Measurements from ENCODE around the gene SLC6A5. TPM values are rescaled to one million over a fixed set of nuclear protein-coding genes. Genes with fewer than 3 reads are reported as not detected.

SLC6A5 gene
- total RNA-seq, 2 donors from 2014 or later: not detected

DNA sequence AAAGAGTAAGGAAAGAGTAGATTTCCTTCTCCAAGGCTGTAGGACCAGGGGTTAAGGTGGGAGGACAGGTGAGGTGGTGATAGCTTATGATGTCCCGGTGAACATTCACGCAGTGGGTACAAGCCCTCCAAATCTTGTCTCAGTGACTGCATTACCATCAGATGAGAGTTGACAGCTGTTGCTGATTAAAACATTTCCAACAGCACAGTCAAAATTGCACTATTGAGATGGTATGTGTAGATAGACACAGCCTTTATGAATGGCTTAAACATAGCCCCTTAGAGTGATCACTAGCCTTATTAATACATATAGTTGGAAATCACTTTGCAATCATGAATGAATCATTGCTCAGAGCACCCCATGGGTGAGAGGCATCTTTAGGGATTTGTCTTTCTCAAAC lies 77.2 kb downstream of the SLC6A5 start:
- Histone ChIP-seq H3K4me1 (no peaks in the 10 kb centered on the region), H3K27me3 (no peaks in the 10 kb centered on the region), H3K4me3 (no peak overlapping the region), H3K36me3 (replicated peaks in 1 of 2; ENCODE audit: insufficient read depth in 1 of 2, low read depth in 2 of 2) (no peaks in the 10 kb centered on the region), H3K27ac (no peak overlapping the region), H3K9me3 (no peaks in the 10 kb centered on the region)
- intact Hi-C loops (cut with DNase I): no loop called here
- TF ChIP-seq, protein P1, sequence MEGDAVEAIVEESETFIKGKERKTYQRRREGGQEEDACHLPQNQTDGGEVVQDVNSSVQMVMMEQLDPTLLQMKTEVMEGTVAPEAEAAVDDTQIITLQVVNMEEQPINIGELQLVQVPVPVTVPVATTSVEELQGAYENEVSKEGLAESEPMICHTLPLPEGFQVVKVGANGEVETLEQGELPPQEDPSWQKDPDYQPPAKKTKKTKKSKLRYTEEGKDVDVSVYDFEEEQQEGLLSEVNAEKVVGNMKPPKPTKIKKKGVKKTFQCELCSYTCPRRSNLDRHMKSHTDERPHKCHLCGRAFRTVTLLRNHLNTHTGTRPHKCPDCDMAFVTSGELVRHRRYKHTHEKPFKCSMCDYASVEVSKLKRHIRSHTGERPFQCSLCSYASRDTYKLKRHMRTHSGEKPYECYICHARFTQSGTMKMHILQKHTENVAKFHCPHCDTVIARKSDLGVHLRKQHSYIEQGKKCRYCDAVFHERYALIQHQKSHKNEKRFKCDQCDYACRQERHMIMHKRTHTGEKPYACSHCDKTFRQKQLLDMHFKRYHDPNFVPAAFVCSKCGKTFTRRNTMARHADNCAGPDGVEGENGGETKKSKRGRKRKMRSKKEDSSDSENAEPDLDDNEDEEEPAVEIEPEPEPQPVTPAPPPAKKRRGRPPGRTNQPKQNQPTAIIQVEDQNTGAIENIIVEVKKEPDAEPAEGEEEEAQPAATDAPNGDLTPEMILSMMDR (IDR thresholded peaks at IDR 0.05): no peak
- no peak for TF ChIP-seq POLR2A (IDR thresholded peaks at IDR 0.05)
- ATAC-seq: no peak
- no peak for DNase-seq
- 80 to 94% methylated on average over 2 of the region's 2 CpGs for WGBS, 2 donors

DNA sequence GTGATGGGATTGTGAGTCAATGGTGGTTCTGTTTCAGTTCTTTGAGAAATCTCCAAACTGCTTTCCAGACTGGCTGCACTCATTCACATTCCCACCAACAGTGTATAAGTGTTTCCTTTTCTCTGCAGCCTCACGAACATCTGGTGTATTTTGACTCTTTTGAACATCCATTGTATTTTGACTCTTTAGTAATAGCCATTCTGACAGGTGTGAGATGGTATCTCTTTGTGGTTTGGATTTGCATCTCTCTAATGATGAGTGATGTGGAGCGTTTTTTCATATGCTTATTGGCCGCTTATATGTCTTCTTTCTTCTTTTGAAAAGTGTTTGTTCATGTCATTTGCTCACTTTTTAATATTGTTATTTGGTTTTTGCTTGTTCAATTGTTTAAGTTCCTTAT lies 89.4 kb downstream of the SLC6A5 start:
- DNase-seq: no peak
- TF ChIP-seq POLR2A (IDR thresholded peaks at IDR 0.05): no peak
- TF ChIP-seq, protein P1 (IDR thresholded peaks at IDR 0.05): no peak
- intact Hi-C loops (cut with DNase I): no loop called here
- Histone ChIP-seq H3K36me3 (replicated peaks in 1 of 2; ENCODE audit: insufficient read depth in 1 of 2, low read depth in 2 of 2) (no peaks in the 10 kb centered on the region), H3K27ac (no peak overlapping the region), H3K4me1 (no peaks in the 10 kb centered on the region), H3K27me3 (no peaks in the 10 kb centered on the region), H3K4me3 (no peak overlapping the region), H3K9me3 (no peaks in the 10 kb centered on the region)
- 36 to 45% methylated on average over 3 of the region's 3 CpGs for WGBS, 2 donors
- no peak for ATAC-seq

DNA sequence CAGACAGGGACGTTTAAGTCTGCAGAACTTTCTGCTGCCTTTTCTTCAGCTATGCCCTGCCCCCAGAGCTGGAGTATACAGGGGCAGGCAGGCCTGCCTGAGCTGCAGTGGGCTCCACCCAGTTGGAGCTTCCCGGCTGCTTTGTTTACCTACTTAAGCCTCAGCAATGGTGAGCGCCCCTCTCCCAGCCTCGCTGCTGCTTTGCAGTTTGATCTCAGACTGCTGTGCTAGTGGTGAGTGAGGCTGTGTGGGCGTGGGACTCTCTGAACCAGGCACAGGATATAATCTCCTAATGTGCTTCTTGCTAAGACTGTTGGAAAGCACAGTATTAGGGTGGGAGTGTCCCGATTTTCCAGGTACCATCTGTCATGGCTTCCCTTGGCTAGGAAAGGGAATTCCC lies 108.5 kb downstream of the SLC6A5 start:
- ATAC-seq (no peak), DNase-seq (no peak)
- Histone ChIP-seq H3K27ac (no peak overlapping the region), H3K4me1 (no peaks in the 10 kb centered on the region), H3K4me3 (no peak overlapping the region), H3K9me3 (no peaks in the 10 kb centered on the region), H3K27me3 (no peaks in the 10 kb centered on the region), H3K36me3 (replicated peaks in 1 of 2; ENCODE audit: insufficient read depth in 1 of 2, low read depth in 2 of 2) (no peaks in the 10 kb centered on the region)
- intact Hi-C loops (cut with DNase I): no loop called here
- 45 to 51% methylated on average over 3 to 6 of the region's 6 CpGs for WGBS, 2 donors
- TF ChIP-seq, protein P1 (IDR thresholded peaks at IDR 0.05): no peak
- no peak for TF ChIP-seq POLR2A (IDR thresholded peaks at IDR 0.05)

Other genes starting within 250 kb of the SLC6A5 start
- gene HTATIP2, start 235.9 kb upstream of the SLC6A5 start, total RNA-seq: 10 to 100 TPM; 23.1 to 37.1 TPM
- gene PRMT3, start 211.9 kb upstream of the SLC6A5 start, total RNA-seq: 10 to 100 TPM; 15.6 to 20.4 TPM
- gene NELL1, start 70.0 kb downstream of the SLC6A5 start, total RNA-seq: not detected

Data from body of pancreas (tissue), 4 donors.